ENCODE results near the gene GALNS. TPM values are rescaled to one million over a fixed set of nuclear protein-coding genes. Genes with fewer than 3 reads are reported as not detected.

Gene GALNS
- total and polyA plus RNA-seq, 2 donors (not counting 1 experiment from before 2014, with no cell fraction given): 45.5 to 68.4 TPM

- Mint-ChIP-seq H3K9me3 (ENCODE audit: insufficient read depth) (no peaks in the 10 kb centered on the region), H3K4me1 (no peaks in the 10 kb centered on the region), H3K4me3 (no peak overlapping the region), H3K27ac (no peak overlapping the region), H3K27me3 (no peaks in the 10 kb centered on the region)
- Histone ChIP-seq H3K36me3 (replicated peaks in 1 of 2; ENCODE audit: control extremely low read depth in 1 of 2, control insufficient read depth in 1 of 2, extremely low read depth in 1 of 2, insufficient read depth in 2 of 2, low read length in 1 of 2) (peaks cover 0 to 17% of the 10 kb centered on the region in 2 experiments), H3K27ac (ENCODE audit: low read length in 2 of 2) (no peak overlapping the region), H3K9ac (ENCODE audit: low read length) (no peak overlapping the region), H3K27me3 (replicated peaks in 1 of 4; ENCODE audit: control extremely low read depth in 1 of 4, control insufficient read depth in 3 of 4, insufficient read depth in 4 of 4, low read length in 3 of 4) (no peaks in the 10 kb centered on the region), H3K79me2 (ENCODE audit: control insufficient read depth, insufficient read depth, low read length) (no peaks in the 10 kb centered on the region), H4K20me1 (ENCODE audit: control insufficient read depth, insufficient read depth, low read length, poor library complexity, severe bottlenecking) (no peaks in the 10 kb centered on the region), H2AFZ (ENCODE audit: insufficient read depth, low read depth, low read length, poor library complexity, severe bottlenecking) (no peak overlapping the region), H3K9me3 (ENCODE audit: control extremely low read depth in 1 of 3, control insufficient read depth in 2 of 3, insufficient read depth in 1 of 3, low read length in 2 of 3) (no peaks in the 10 kb centered on the region), H3K4me1 (ENCODE audit: control insufficient read depth in 2 of 2, insufficient read depth in 2 of 2, low read length in 2 of 2) (peaks cover 0 to 5% of the 10 kb centered on the region in 2 donors), H3K4me3 (ENCODE audit: control extremely low read depth in 1 of 5, extremely low read depth in 1 of 5, insufficient read depth in 1 of 5, low read depth in 2 of 5, low read length in 4 of 5) (no peak overlapping the region), H3K4me2 (replicated peaks; ENCODE audit: low read depth, low read length, poor library complexity, severe bottlenecking) (no peak overlapping the region)
- ChIA-PET POLR2A (no interaction called here), CTCF (interaction anchor here (2.3 to 4.3 kb wide), 2 partner anchors 39 to 348 kb away, joined by 7 to 19 read pairs; partner anchors contain the start of genes GALNS and TRAPPC2L)
- DNase-seq: no peak
- TF ChIP-seq CTCF (IDR thresholded peaks at IDR 0.05) (no peak), EZH2 (IDR thresholded peaks at IDR 0.05; ENCODE audit: borderline replicate concordance, insufficient read depth, low read depth, low read length, poor library complexity, severe bottlenecking) (no peak)
- no peak for ATAC-seq (ENCODE audit: low read depth)
- WGBS (ENCODE audit: insufficient coverage): 96% methylated on average over 18 of the region's 18 CpGs
- intact Hi-C loops (cut with micrococcal nuclease): no loop called here
Measured at GRCh38 chr16:88818575-88818874, 38.2 kb downstream of the GALNS start.

- no peaks in the 10 kb centered on the region for H4K20me1 ChIP-seq (ENCODE audit: control insufficient read depth, insufficient read depth, low read length, poor library complexity, severe bottlenecking)
- Mint-ChIP-seq H3K27ac (no peak overlapping the region), H3K4me3 (no peak overlapping the region), H3K9me3 (ENCODE audit: insufficient read depth) (no peaks in the 10 kb centered on the region), H3K4me1 (no peaks in the 10 kb centered on the region), H3K27me3 (no peaks in the 10 kb centered on the region)
- no peak overlapping the region for H2AFZ ChIP-seq (ENCODE audit: insufficient read depth, low read depth, low read length, poor library complexity, severe bottlenecking)
- ATAC-seq (ENCODE audit: low read depth) (no peak), DNase-seq (no peak)
- no peak overlapping the region for H3K4me3 ChIP-seq (ENCODE audit: control extremely low read depth in 1 of 5, extremely low read depth in 1 of 5, insufficient read depth in 1 of 5, low read depth in 2 of 5, low read length in 4 of 5)
- H3K27ac ChIP-seq (ENCODE audit: low read length in 2 of 2): no peak overlapping the region
- WGBS (ENCODE audit: insufficient coverage): 92% methylated on average over 40 of the region's 40 CpGs
- H3K9ac ChIP-seq (ENCODE audit: low read length): no peak overlapping the region
- TF ChIP-seq CTCF (IDR thresholded peaks at IDR 0.05) (no peak), EZH2 (IDR thresholded peaks at IDR 0.05; ENCODE audit: borderline replicate concordance, insufficient read depth, low read depth, low read length, poor library complexity, severe bottlenecking) (no peak)
- no peaks in the 10 kb centered on the region for H3K79me2 ChIP-seq (ENCODE audit: control insufficient read depth, insufficient read depth, low read length)
- H3K9me3 ChIP-seq (ENCODE audit: control extremely low read depth in 1 of 3, control insufficient read depth in 2 of 3, insufficient read depth in 1 of 3, low read length in 2 of 3): no peaks in the 10 kb centered on the region
- no peaks in the 10 kb centered on the region for H3K27me3 ChIP-seq (replicated peaks in 1 of 4; ENCODE audit: control extremely low read depth in 1 of 4, control insufficient read depth in 3 of 4, insufficient read depth in 4 of 4, low read length in 3 of 4)
- H3K4me2 ChIP-seq (replicated peaks; ENCODE audit: low read depth, low read length, poor library complexity, severe bottlenecking): no peak overlapping the region
- intact Hi-C loops (cut with micrococcal nuclease): loop anchor here (2.0 kb wide), 1 partner anchor 125 kb away; no protein-coding TSS in a partner anchor
- peaks cover 0 to 5% of the 10 kb centered on the region in 2 donors for H3K4me1 ChIP-seq (ENCODE audit: control insufficient read depth in 2 of 2, insufficient read depth in 2 of 2, low read length in 2 of 2)
- ChIA-PET CTCF (interaction anchor here (0.6 to 4.3 kb wide), 5 partner anchors 11 to 400 kb away, joined by 3 to 19 read pairs (median 6); partner anchors contain the start of genes GALNS, TRAPPC2L and ZNF778), POLR2A (no interaction called here)
- H3K36me3 ChIP-seq (replicated peaks in 1 of 2; ENCODE audit: control extremely low read depth in 1 of 2, control insufficient read depth in 1 of 2, extremely low read depth in 1 of 2, insufficient read depth in 2 of 2, low read length in 1 of 2): peaks cover 0 to 14% of the 10 kb centered on the region in 2 experiments
Measured at GRCh38 chr16:88817785-88818574, 38.8 kb downstream of the GALNS start.

Data from B cell (primary cell).